HEK293 (cell line): Measurements from ENCODE around the gene PDIA3.
"Not testable (repeated sequence)": the region's sequence is repeated elsewhere in the genome, so short reads cannot be mapped to it uniquely, and the experiment has no call there.

ENCODE experiments used
- CTCF ChIA-PET: fragments of 350-600 bp; formaldehyde crosslinking; extraction: SDS; loops from one replicate; lab custom pipeline; 2021; ENCODE audit warnings: antibody characterized with exemption; lab: Yijun Ruan, JAX
- POLR2A ChIA-PET: fragments of 300-600 bp; formaldehyde crosslinking; extraction: SDS; loops from one replicate; lab custom pipeline; 2020; ENCODE audit warnings: antibody characterized with exemption, inconsistent platforms; lab: Yijun Ruan, JAX
- H3K27ac ChIP-seq: fragments of 200-500 bp; sonication (Bioruptor generic); 2 replicates; pipeline ENCODE4 v1.5.1; 2014; ENCODE audit warnings: low read depth, low read length, control low read depth, inconsistent platforms; ENCODE audit errors: extremely low read depth
- H3K36me3 ChIP-seq, 2 experiments: fragments of 200-500 bp in 1 of 2; sonication (Bioruptor generic) in 1 of 2; 1 replicate in 1 of 2; 2 replicates in 1 of 2; pipeline ENCODE4 v1.5.1; 2014 to 2017; ENCODE audit warnings: inconsistent platforms in 2 of 2, low read length in 2 of 2; ENCODE audit not compliant: control insufficient read depth in 2 of 2, insufficient read depth in 1 of 2
- H3K4me1 ChIP-seq: fragments of 200-500 bp; sonication (Bioruptor generic); 2 replicates; pipeline ENCODE4 v1.5.1; 2014; ENCODE audit warnings: mild to moderate bottlenecking, low read length, inconsistent platforms; ENCODE audit not compliant: control insufficient read depth, insufficient read depth
- H3K4me3 ChIP-seq: 2 replicates; pipeline ENCODE4 v1.5.1; 2011; ENCODE audit warnings: low read depth, mild to moderate bottlenecking, control low read depth, low read length, moderate library complexity
- H3K9me3 ChIP-seq: fragments of 200-500 bp; sonication (Bioruptor generic); 2 replicates; pipeline ENCODE4 v1.5.1; 2014; ENCODE audit warnings: low read depth, low read length, inconsistent platforms; ENCODE audit not compliant: control insufficient read depth, insufficient read depth
- CTCF ChIP-seq: fragments of 450-650 bp; formaldehyde crosslinking; IDR thresholded peaks from 2 replicates; pipeline ENCODE4 v1.5.1; 2016; ENCODE audit warnings: missing biosample characterization, missing genetic modification characterization
- EGR2 ChIP-seq: fragments of 450-650 bp; formaldehyde crosslinking; IDR thresholded peaks from 2 replicates; pipeline ENCODE4 v1.5.1; 2016; ENCODE audit warnings: low read depth, missing biosample characterization, missing genetic modification characterization
- GLIS1 ChIP-seq: fragments of 450-650 bp; formaldehyde crosslinking; IDR thresholded peaks from 2 replicates; pipeline ENCODE4 v1.5.1; 2016; ENCODE audit warnings: missing biosample characterization, missing genetic modification characterization
- GLIS2 ChIP-seq: fragments of 450-650 bp; formaldehyde crosslinking; IDR thresholded peaks from 2 replicates; pipeline ENCODE4 v1.5.1; 2016; ENCODE audit warnings: missing biosample characterization, missing genetic modification characterization
- KLF8 ChIP-seq: fragments of 450-650 bp; formaldehyde crosslinking; IDR thresholded peaks from 2 replicates; pipeline ENCODE4 v1.5.1; 2016; ENCODE audit warnings: missing biosample characterization, missing genetic modification characterization
- KLF9 ChIP-seq: fragments of 450-650 bp; formaldehyde crosslinking; IDR thresholded peaks from 2 replicates; pipeline ENCODE4 v1.5.1; 2016; ENCODE audit warnings: missing biosample characterization, missing genetic modification characterization, low read depth
- PRDM10 ChIP-seq: fragments of 450-650 bp; formaldehyde crosslinking; IDR thresholded peaks from 2 replicates; pipeline ENCODE4 v1.5.1; 2016; ENCODE audit warnings: missing biosample characterization, missing genetic modification characterization
- SCRT2 ChIP-seq: fragments of 450-650 bp; formaldehyde crosslinking; IDR thresholded peaks from 2 replicates; pipeline ENCODE4 v1.5.1; 2016; ENCODE audit warnings: missing biosample characterization, missing genetic modification characterization
- SP2 ChIP-seq: fragments of 450-650 bp; formaldehyde crosslinking; IDR thresholded peaks from 2 replicates; pipeline ENCODE4 v1.5.1; 2016; ENCODE audit warnings: missing biosample characterization, missing genetic modification characterization
- SP3 ChIP-seq: fragments of 450-650 bp; formaldehyde crosslinking; IDR thresholded peaks from 2 replicates; pipeline ENCODE4 v1.5.1; 2016; ENCODE audit warnings: missing biosample characterization, missing genetic modification characterization
- SP7 ChIP-seq: fragments of 450-650 bp; formaldehyde crosslinking; IDR thresholded peaks from 2 replicates; pipeline ENCODE4 v1.5.1; 2016; ENCODE audit warnings: missing biosample characterization, missing genetic modification characterization
- ZBTB20 ChIP-seq: fragments of 450-650 bp; formaldehyde crosslinking; IDR thresholded peaks from 2 replicates; pipeline ENCODE4 v1.5.1; 2016; ENCODE audit warnings: missing biosample characterization, missing genetic modification characterization
- ZBTB26 ChIP-seq: fragments of 450-650 bp; formaldehyde crosslinking; optimal IDR thresholded peaks from 2 replicates; pipeline ENCODE3; 2016; ENCODE audit warnings: missing biosample characterization, mild to moderate bottlenecking, missing genetic modification characterization
- ZBTB8A ChIP-seq: fragments of 450-650 bp; formaldehyde crosslinking; IDR thresholded peaks from 2 replicates; pipeline ENCODE4 v1.5.1; 2016; ENCODE audit warnings: missing biosample characterization, missing genetic modification characterization
- ZFHX2 ChIP-seq: fragments of 450-650 bp; formaldehyde crosslinking; conservative IDR thresholded peaks from 2 replicates; pipeline ENCODE4 v1.5.1; 2016; ENCODE audit warnings: missing biosample characterization, missing genetic modification characterization
- ZFP37 ChIP-seq: fragments of 450-650 bp; formaldehyde crosslinking; IDR thresholded peaks from 2 replicates; pipeline ENCODE4 v1.5.1; 2016; ENCODE audit warnings: missing biosample characterization, missing genetic modification characterization
- ZFP69B ChIP-seq: fragments of 450-650 bp; formaldehyde crosslinking; IDR thresholded peaks from 2 replicates; pipeline ENCODE4 v1.5.1; 2016; ENCODE audit warnings: missing biosample characterization, missing genetic modification characterization
- ZIC2 ChIP-seq: fragments of 450-650 bp; formaldehyde crosslinking; IDR thresholded peaks from 2 replicates; pipeline ENCODE4 v1.5.1; 2016; ENCODE audit warnings: missing biosample characterization, missing genetic modification characterization
- ZNF121 ChIP-seq: fragments of 450-650 bp; formaldehyde crosslinking; IDR thresholded peaks from 2 replicates; pipeline ENCODE4 v1.5.1; 2016; ENCODE audit warnings: missing biosample characterization, missing genetic modification characterization
- ZNF335 ChIP-seq: fragments of 450-650 bp; formaldehyde crosslinking; conservative IDR thresholded peaks from 2 replicates; pipeline ENCODE4 v1.5.1; 2016; ENCODE audit warnings: missing biosample characterization, missing genetic modification characterization
- ZNF341 ChIP-seq: fragments of 450-650 bp; formaldehyde crosslinking; IDR thresholded peaks from 2 replicates; pipeline ENCODE4; 2016; ENCODE audit warnings: low read depth, missing biosample characterization, missing genetic modification characterization
- ZNF692 ChIP-seq: fragments of 450-650 bp; formaldehyde crosslinking; IDR thresholded peaks from 2 replicates; pipeline ENCODE4 v1.5.1; 2016; ENCODE audit warnings: missing biosample characterization, missing genetic modification characterization
- ZNF76 ChIP-seq: fragments of 450-650 bp; formaldehyde crosslinking; IDR thresholded peaks from 2 replicates; pipeline ENCODE4; 2016; ENCODE audit warnings: low read depth, missing biosample characterization, missing genetic modification characterization, borderline replicate concordance
- ZNF777 ChIP-seq: fragments of 450-650 bp; formaldehyde crosslinking; IDR thresholded peaks from 2 replicates; pipeline ENCODE4 v1.5.1; 2017; ENCODE audit warnings: missing biosample characterization, missing genetic modification characterization, borderline replicate concordance
- ZXDB ChIP-seq: fragments of 450-650 bp; formaldehyde crosslinking; IDR thresholded peaks from 2 replicates; pipeline ENCODE4 v1.5.1; 2016; ENCODE audit warnings: missing biosample characterization, missing genetic modification characterization
- TF ChIP-seq, protein P1 (sequence below): fragments of 450-650 bp; formaldehyde crosslinking; IDR thresholded peaks from 2 replicates; pipeline ENCODE4 v1.5.1; 2016; ENCODE audit warnings: missing biosample characterization, missing genetic modification characterization

Gene PDIA3

DNA sequence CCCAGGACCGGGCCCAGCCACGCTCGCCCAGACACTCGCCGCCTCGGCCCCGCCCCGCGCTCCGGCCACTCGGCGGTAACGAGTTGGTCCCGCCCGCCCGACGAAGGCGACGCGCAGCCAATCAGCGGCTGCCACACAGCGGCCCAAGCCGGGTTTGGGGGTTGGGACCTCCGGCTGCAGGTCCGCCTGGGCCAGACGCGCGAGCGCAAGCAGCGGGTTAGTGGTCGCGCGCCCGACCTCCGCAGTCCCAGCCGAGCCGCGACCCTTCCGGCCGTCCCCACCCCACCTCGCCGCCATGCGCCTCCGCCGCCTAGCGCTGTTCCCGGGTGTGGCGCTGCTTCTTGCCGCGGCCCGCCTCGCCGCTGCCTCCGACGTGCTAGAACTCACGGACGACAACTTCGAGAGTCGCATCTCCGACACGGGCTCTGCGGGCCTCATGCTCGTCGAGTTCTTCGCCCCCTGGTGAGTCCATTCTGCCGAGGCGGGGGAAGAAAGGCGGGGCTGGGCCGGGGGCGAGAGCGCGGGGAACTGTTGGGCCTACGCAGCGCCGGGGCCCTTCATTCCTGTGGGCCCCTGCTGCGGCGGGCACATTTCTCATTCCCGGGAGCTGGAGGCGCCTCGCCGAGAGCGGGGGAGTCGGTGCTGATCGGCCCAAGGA lies at the start of gene PDIA3:
PDIA3 (plus strand) TSS at position 194 of the 658 bp plus-strand sequence; CDS start at position 296, 102 bp downstream.
- Histone ChIP-seq H3K4me3 (peak within 1 kb of the TSS; percentile 65), H3K27ac (peak within 1 kb of the TSS; percentile 79)
- POLR2A ChIA-PET, result interaction anchor here (0.6 to 0.9 kb wide), 2 partner anchors 22 to 236 kb away, joined by 3 to 4 read pairs; no protein-coding TSS in a partner anchor
- H3K36me3 ChIP-seq, H3K4me1 ChIP-seq, H3K9me3 ChIP-seq, CTCF ChIA-PET: not testable (repeated sequence)
- TF ChIP-seq KLF9 (tag by site-specific recombination), result peak; percentile 37; the same call in 1 of the 2 replicates
- peak; percentile 57 for TF ChIP-seq ZIC2 (tag by site-specific recombination)
- peak; percentile 48; the same call in 1 of the 2 replicates for TF ChIP-seq SCRT2
- peak; percentile 41; the same call in 1 of the 2 replicates for TF ChIP-seq KLF8 (tag by site-specific recombination)
- peak; percentile 94 for TF ChIP-seq ZBTB26
- peak; percentile 38; the same call in 1 of the 2 replicates for TF ChIP-seq CTCF (tag by site-specific recombination)
- peak; percentile 37; the same call in 1 of the 2 replicates for TF ChIP-seq ZNF76 (tag by site-specific recombination)
- 0 out of 2 replicates have a peak, but pooled peaks have one; percentile 36 for TF ChIP-seq ZFP37 (tag by site-specific recombination)
- peak; percentile 70 for TF ChIP-seq GLIS2 (tag by site-specific recombination)
- peak; percentile 61; the same call in 1 of the 2 replicates for TF ChIP-seq ZNF121 (tag by site-specific recombination)
- TF ChIP-seq SP3 (tag by site-specific recombination), result peak; percentile 35; the same call in 1 of the 2 replicates
- peak; percentile 69 for TF ChIP-seq GLIS1 (tag by site-specific recombination)
- TF ChIP-seq EGR2 (tag by site-specific recombination), result peak; percentile 86; the same call in 1 of the 2 replicates
- peak; percentile 27; the same call in 1 of the 2 replicates for TF ChIP-seq ZBTB8A
- TF ChIP-seq SP7 (tag by site-specific recombination), result peak; percentile 34; the same call in 1 of the 2 replicates
- TF ChIP-seq ZNF335, result peak; percentile 39
- peak; percentile 77 for TF ChIP-seq ZFP69B (tag by site-specific recombination)
- TF ChIP-seq ZNF341 (tag by site-specific recombination), result peak; percentile 39; the same call in 1 of the 2 replicates
- peak; percentile 62; the same call in 1 of the 2 replicates for TF ChIP-seq ZNF777 (tag by site-specific recombination)
- peak; percentile 93 for TF ChIP-seq PRDM10 (tag by site-specific recombination)
- TF ChIP-seq ZBTB20, result peak; percentile 88
- peak; percentile 92 for TF ChIP-seq ZFHX2 (tag by site-specific recombination)
- peak; percentile 79 for TF ChIP-seq SP2 (tag by site-specific recombination)
- TF ChIP-seq, protein P1, sequence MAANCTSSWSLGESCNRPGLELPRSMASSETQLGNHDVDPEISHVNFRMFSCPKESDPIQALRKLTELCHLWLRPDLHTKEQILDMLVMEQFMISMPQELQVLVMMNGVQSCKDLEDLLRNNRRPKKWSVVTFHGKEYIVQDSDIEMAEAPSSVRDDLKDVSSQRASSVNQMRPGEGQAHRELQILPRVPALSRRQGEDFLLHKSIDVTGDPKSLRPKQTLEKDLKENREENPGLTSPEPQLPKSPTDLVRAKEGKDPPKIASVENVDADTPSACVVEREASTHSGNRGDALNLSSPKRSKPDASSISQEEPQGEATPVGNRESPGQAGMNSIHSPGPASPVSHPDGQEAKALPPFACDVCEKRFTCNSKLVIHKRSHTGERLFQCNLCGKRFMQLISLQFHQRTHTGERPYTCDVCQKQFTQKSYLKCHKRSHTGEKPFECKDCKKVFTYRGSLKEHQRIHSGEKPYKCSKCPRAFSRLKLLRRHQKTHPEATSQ (tag by site-specific recombination), result 0 out of 2 replicates have a peak, but pooled peaks have one; percentile 43
- TF ChIP-seq ZNF692 (tag by site-specific recombination), result peak; percentile 75
- TF ChIP-seq ZXDB, result 0 out of 2 replicates have a peak, but pooled peaks have one; percentile 18
